Measurements from ENCODE around the gene BPIFA1.

DNA sequence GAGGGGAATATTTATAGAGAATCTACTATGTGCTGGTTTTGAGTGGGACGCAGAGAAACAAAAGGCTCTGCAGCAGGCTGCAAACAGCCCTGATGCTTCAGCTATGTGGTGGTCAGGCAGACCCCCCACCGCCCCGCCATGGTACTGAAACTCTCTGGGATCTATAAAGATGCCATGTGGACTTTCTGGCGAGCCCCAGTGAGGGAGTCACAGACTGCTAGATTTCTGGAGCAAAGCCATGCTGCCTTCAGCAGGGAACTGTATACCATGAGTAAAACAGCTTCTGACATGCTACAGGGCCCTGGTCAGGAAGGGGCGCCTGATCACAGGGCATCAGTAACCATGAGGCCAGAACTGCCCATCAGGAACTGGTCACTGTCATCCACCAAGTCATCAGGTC lies 28.0 kb downstream of the BPIFA1 start:
- TF ChIP-seq, protein P1, sequence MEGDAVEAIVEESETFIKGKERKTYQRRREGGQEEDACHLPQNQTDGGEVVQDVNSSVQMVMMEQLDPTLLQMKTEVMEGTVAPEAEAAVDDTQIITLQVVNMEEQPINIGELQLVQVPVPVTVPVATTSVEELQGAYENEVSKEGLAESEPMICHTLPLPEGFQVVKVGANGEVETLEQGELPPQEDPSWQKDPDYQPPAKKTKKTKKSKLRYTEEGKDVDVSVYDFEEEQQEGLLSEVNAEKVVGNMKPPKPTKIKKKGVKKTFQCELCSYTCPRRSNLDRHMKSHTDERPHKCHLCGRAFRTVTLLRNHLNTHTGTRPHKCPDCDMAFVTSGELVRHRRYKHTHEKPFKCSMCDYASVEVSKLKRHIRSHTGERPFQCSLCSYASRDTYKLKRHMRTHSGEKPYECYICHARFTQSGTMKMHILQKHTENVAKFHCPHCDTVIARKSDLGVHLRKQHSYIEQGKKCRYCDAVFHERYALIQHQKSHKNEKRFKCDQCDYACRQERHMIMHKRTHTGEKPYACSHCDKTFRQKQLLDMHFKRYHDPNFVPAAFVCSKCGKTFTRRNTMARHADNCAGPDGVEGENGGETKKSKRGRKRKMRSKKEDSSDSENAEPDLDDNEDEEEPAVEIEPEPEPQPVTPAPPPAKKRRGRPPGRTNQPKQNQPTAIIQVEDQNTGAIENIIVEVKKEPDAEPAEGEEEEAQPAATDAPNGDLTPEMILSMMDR (IDR thresholded peaks at IDR 0.05) = no peak
- TF ChIP-seq POLR2AphosphoS5 (IDR thresholded peaks at IDR 0.05) = no peak
